Panc1 (cell line): ENCODE results near the gene FRY.

Experiments
- POLR2AphosphoS5 ChIP-seq: IDR thresholded peaks from 2 replicates; pipeline ENCODE4 v1.6.1; 2012; ENCODE audit warnings: mild to moderate bottlenecking, low read depth, low read length, moderate library complexity
- SIN3A ChIP-seq: IDR thresholded peaks from 2 replicates; pipeline ENCODE4 v1.6.1; 2012; ENCODE audit warnings: low read depth, mild to moderate bottlenecking, low read length, moderate library complexity, borderline replicate concordance; ENCODE audit not compliant: insufficient read depth
- TCF7L2 ChIP-seq: IDR thresholded peaks from 2 replicates; pipeline ENCODE4 v1.6.1; 2011; ENCODE audit warnings: mild to moderate bottlenecking, low read depth, low read length, inconsistent platforms
- TF ChIP-seq, protein P1 (sequence below): fragments of 450-650 bp; IDR thresholded peaks from 2 replicates; pipeline ENCODE4 v1.5.1; 2017; ENCODE audit warnings: mild to moderate bottlenecking
- TF ChIP-seq, protein P2 (sequence below), 2 experiments: IDR thresholded peaks; 2 replicates each; pipeline ENCODE4 v1.6.1; 2011 to 2012; ENCODE audit warnings: low read depth in 2 of 2, control low read depth in 1 of 2, low read length in 1 of 2, mild to moderate bottlenecking in 1 of 2, moderate library complexity in 1 of 2; ENCODE audit not compliant: insufficient read depth in 1 of 2

GRCh38 chr13:32253911-32254399 is 222.4 kb downstream of the FRY start:
- TF ChIP-seq, protein P1, sequence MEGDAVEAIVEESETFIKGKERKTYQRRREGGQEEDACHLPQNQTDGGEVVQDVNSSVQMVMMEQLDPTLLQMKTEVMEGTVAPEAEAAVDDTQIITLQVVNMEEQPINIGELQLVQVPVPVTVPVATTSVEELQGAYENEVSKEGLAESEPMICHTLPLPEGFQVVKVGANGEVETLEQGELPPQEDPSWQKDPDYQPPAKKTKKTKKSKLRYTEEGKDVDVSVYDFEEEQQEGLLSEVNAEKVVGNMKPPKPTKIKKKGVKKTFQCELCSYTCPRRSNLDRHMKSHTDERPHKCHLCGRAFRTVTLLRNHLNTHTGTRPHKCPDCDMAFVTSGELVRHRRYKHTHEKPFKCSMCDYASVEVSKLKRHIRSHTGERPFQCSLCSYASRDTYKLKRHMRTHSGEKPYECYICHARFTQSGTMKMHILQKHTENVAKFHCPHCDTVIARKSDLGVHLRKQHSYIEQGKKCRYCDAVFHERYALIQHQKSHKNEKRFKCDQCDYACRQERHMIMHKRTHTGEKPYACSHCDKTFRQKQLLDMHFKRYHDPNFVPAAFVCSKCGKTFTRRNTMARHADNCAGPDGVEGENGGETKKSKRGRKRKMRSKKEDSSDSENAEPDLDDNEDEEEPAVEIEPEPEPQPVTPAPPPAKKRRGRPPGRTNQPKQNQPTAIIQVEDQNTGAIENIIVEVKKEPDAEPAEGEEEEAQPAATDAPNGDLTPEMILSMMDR = no peak
- TF ChIP-seq POLR2AphosphoS5 (no peak), TCF7L2 (no peak), SIN3A (no peak)
- TF ChIP-seq, protein P2, sequence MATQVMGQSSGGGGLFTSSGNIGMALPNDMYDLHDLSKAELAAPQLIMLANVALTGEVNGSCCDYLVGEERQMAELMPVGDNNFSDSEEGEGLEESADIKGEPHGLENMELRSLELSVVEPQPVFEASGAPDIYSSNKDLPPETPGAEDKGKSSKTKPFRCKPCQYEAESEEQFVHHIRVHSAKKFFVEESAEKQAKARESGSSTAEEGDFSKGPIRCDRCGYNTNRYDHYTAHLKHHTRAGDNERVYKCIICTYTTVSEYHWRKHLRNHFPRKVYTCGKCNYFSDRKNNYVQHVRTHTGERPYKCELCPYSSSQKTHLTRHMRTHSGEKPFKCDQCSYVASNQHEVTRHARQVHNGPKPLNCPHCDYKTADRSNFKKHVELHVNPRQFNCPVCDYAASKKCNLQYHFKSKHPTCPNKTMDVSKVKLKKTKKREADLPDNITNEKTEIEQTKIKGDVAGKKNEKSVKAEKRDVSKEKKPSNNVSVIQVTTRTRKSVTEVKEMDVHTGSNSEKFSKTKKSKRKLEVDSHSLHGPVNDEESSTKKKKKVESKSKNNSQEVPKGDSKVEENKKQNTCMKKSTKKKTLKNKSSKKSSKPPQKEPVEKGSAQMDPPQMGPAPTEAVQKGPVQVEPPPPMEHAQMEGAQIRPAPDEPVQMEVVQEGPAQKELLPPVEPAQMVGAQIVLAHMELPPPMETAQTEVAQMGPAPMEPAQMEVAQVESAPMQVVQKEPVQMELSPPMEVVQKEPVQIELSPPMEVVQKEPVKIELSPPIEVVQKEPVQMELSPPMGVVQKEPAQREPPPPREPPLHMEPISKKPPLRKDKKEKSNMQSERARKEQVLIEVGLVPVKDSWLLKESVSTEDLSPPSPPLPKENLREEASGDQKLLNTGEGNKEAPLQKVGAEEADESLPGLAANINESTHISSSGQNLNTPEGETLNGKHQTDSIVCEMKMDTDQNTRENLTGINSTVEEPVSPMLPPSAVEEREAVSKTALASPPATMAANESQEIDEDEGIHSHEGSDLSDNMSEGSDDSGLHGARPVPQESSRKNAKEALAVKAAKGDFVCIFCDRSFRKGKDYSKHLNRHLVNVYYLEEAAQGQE (IDR thresholded peaks at IDR 0.05; ENCODE audit: insufficient read depth in 1 of 2, low read depth in 2 of 2, low read length in 1 of 2) = no peak
